HEK293 (cell line): Measurements from ENCODE around the gene DNER.
A peak's percentile ranks its signal among the peaks of the same experiment; 100 is the strongest.

Source experiments
- CTCF ChIA-PET: fragments of 350-600 bp; formaldehyde crosslinking; extraction: SDS; loops from one replicate; lab custom pipeline; 2021; ENCODE audit warnings: antibody characterized with exemption; lab: Yijun Ruan, JAX
- POLR2A ChIA-PET: fragments of 300-600 bp; formaldehyde crosslinking; extraction: SDS; loops from one replicate; lab custom pipeline; 2020; ENCODE audit warnings: antibody characterized with exemption, inconsistent platforms; lab: Yijun Ruan, JAX
- H3K27ac ChIP-seq: fragments of 200-500 bp; sonication (Bioruptor generic); 2 replicates; pipeline ENCODE4 v1.5.1; 2014; ENCODE audit warnings: low read depth, low read length, control low read depth, inconsistent platforms; ENCODE audit errors: extremely low read depth
- H3K36me3 ChIP-seq, 2 experiments: fragments of 200-500 bp in 1 of 2; sonication (Bioruptor generic) in 1 of 2; 1 replicate in 1 of 2; 2 replicates in 1 of 2; pipeline ENCODE4 v1.5.1; 2014 to 2017; ENCODE audit warnings: inconsistent platforms in 2 of 2, low read length in 2 of 2; ENCODE audit not compliant: control insufficient read depth in 2 of 2, insufficient read depth in 1 of 2
- H3K4me1 ChIP-seq: fragments of 200-500 bp; sonication (Bioruptor generic); 2 replicates; pipeline ENCODE4 v1.5.1; 2014; ENCODE audit warnings: mild to moderate bottlenecking, low read length, inconsistent platforms; ENCODE audit not compliant: control insufficient read depth, insufficient read depth
- H3K4me3 ChIP-seq: 2 replicates; pipeline ENCODE4 v1.5.1; 2011; ENCODE audit warnings: low read depth, mild to moderate bottlenecking, control low read depth, low read length, moderate library complexity
- H3K9me3 ChIP-seq: fragments of 200-500 bp; sonication (Bioruptor generic); 2 replicates; pipeline ENCODE4 v1.5.1; 2014; ENCODE audit warnings: low read depth, low read length, inconsistent platforms; ENCODE audit not compliant: control insufficient read depth, insufficient read depth
- CTCF ChIP-seq: fragments of 450-650 bp; formaldehyde crosslinking; IDR thresholded peaks from 2 replicates; pipeline ENCODE4 v1.5.1; 2016; ENCODE audit warnings: missing biosample characterization, missing genetic modification characterization
- GFI1B ChIP-seq: fragments of 450-650 bp; formaldehyde crosslinking; IDR thresholded peaks from 2 replicates; pipeline ENCODE4 v1.5.1; 2016; ENCODE audit warnings: missing biosample characterization, missing genetic modification characterization
- GLIS2 ChIP-seq: fragments of 450-650 bp; formaldehyde crosslinking; IDR thresholded peaks from 2 replicates; pipeline ENCODE4 v1.5.1; 2016; ENCODE audit warnings: missing biosample characterization, missing genetic modification characterization
- KLF1 ChIP-seq: fragments of 450-650 bp; formaldehyde crosslinking; IDR thresholded peaks from 2 replicates; pipeline ENCODE4 v1.5.1; 2016; ENCODE audit warnings: missing biosample characterization, missing genetic modification characterization
- KLF10 ChIP-seq: fragments of 450-650 bp; IDR thresholded peaks from 2 replicates; pipeline ENCODE4 v1.5.1; 2018; ENCODE audit warnings: missing biosample characterization, mild to moderate bottlenecking, missing genetic modification characterization
- KLF9 ChIP-seq: fragments of 450-650 bp; formaldehyde crosslinking; IDR thresholded peaks from 2 replicates; pipeline ENCODE4 v1.5.1; 2016; ENCODE audit warnings: missing biosample characterization, missing genetic modification characterization, low read depth
- RBAK ChIP-seq: fragments of 450-650 bp; formaldehyde crosslinking; IDR thresholded peaks from 2 replicates; pipeline ENCODE4 v1.5.1; 2016; ENCODE audit warnings: missing biosample characterization, missing genetic modification characterization
- REST ChIP-seq: fragments of 450-650 bp; formaldehyde crosslinking; IDR thresholded peaks from 2 replicates; pipeline ENCODE4 v1.5.1; 2016; ENCODE audit warnings: missing biosample characterization, missing genetic modification characterization
- SP3 ChIP-seq: fragments of 450-650 bp; formaldehyde crosslinking; IDR thresholded peaks from 2 replicates; pipeline ENCODE4 v1.5.1; 2016; ENCODE audit warnings: missing biosample characterization, missing genetic modification characterization
- ZBTB20 ChIP-seq: fragments of 450-650 bp; formaldehyde crosslinking; IDR thresholded peaks from 2 replicates; pipeline ENCODE4 v1.5.1; 2016; ENCODE audit warnings: missing biosample characterization, missing genetic modification characterization
- ZBTB21 ChIP-seq: fragments of 450-650 bp; formaldehyde crosslinking; IDR thresholded peaks from 2 replicates; pipeline ENCODE4 v1.5.1; 2017; ENCODE audit warnings: missing biosample characterization, missing genetic modification characterization
- ZBTB26 ChIP-seq: fragments of 450-650 bp; formaldehyde crosslinking; optimal IDR thresholded peaks from 2 replicates; pipeline ENCODE3; 2016; ENCODE audit warnings: missing biosample characterization, mild to moderate bottlenecking, missing genetic modification characterization
- ZBTB8A ChIP-seq: fragments of 450-650 bp; formaldehyde crosslinking; IDR thresholded peaks from 2 replicates; pipeline ENCODE4 v1.5.1; 2016; ENCODE audit warnings: missing biosample characterization, missing genetic modification characterization
- ZNF132 ChIP-seq: fragments of 450-650 bp; formaldehyde crosslinking; IDR thresholded peaks from 2 replicates; pipeline ENCODE4 v1.5.1; 2017; ENCODE audit warnings: missing biosample characterization, missing genetic modification characterization, borderline replicate concordance
- ZNF16 ChIP-seq: fragments of 450-650 bp; formaldehyde crosslinking; IDR thresholded peaks from 2 replicates; pipeline ENCODE4 v1.5.1; 2016; ENCODE audit warnings: low read depth, missing biosample characterization, missing genetic modification characterization
- ZNF302 ChIP-seq: fragments of 450-650 bp; formaldehyde crosslinking; IDR thresholded peaks from 2 replicates; pipeline ENCODE4 v1.5.1; 2016; ENCODE audit warnings: missing biosample characterization, missing genetic modification characterization, low read depth
- ZNF335 ChIP-seq: fragments of 450-650 bp; formaldehyde crosslinking; conservative IDR thresholded peaks from 2 replicates; pipeline ENCODE4 v1.5.1; 2016; ENCODE audit warnings: missing biosample characterization, missing genetic modification characterization
- ZNF366 ChIP-seq: fragments of 450-650 bp; formaldehyde crosslinking; conservative IDR thresholded peaks from 2 replicates; pipeline ENCODE4 v1.5.1; 2016; ENCODE audit warnings: missing biosample characterization, missing genetic modification characterization
- ZNF654 ChIP-seq: fragments of 450-650 bp; formaldehyde crosslinking; IDR thresholded peaks from 2 replicates; pipeline ENCODE4 v1.5.1; 2016; ENCODE audit warnings: low read depth, missing biosample characterization, missing genetic modification characterization
- TF ChIP-seq, protein P1 (sequence below): fragments of 450-650 bp; formaldehyde crosslinking; conservative IDR thresholded peaks from 2 replicates; pipeline ENCODE4 v1.5.1; 2016; ENCODE audit warnings: low read depth, missing biosample characterization, missing genetic modification characterization

DNER gene

GRCh38 chr2:229715895-229716507 lies 1.6 kb upstream of the DNER start:
- Histone ChIP-seq H3K36me3 (no peaks in the 10 kb centered on the region), H3K27ac (no peak overlapping the region), H3K4me1 (peaks cover 3% of the 10 kb centered on the region; the same call in 1 of the 2 replicates), H3K4me3 (no peak overlapping the region), H3K9me3 (no peaks in the 10 kb centered on the region)
- TF ChIP-seq ZNF302 (tag by site-specific recombination) (no peak), ZNF16 (no peak), ZNF654 (tag by site-specific recombination) (peak; percentile 61), CTCF (peak; percentile 36)
- POLR2A ChIA-PET, result no interaction called here
- CTCF ChIA-PET, result interaction anchor here (0.6 to 3.6 kb wide), 11 partner anchors 10 to 1083 kb away, joined by 3 to 14 read pairs (median 4); no protein-coding TSS in a partner anchor

DNA sequence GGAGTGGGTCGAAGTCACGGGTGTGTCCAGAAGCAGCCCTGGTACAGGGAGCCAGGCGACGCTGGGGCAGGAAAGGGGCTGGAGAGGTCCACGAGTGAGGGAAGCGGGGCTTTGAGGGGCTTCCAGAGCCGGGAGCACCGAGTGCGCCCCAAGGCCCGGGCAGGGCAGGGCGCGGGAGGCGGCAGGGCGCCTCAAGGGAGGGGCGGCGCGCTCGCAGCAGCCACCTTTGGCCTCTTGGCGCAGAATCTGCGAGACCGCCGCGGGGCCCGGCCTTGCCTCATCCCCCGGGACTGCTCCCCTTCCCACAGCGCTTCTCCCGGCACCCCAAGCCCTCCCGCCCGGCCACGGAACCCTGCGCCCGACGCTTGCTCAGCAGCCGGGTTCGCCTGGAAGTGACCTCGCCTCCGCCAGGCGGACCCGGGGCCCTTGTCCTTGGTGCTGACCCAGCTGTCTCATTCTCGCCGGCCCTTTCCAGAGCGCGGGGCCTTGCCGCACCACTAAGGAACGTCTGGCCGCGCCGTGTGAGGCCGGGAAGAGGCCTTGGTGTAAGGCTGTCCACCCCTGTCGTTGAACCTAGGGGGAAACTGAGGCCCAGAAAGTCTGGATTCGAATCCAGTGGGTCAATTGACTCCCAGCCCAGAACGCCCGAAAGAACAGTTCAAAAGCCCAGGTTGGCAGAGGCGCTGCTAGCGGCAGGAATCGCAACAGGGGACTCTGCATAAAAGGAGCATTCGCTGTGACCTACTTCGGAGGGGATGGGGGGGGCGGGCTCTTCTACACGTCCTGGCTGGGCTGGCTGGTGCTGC lies 584 bp upstream of the DNER start:
- no peak overlapping the region for H3K27ac ChIP-seq
- CTCF ChIA-PET, result interaction anchor here (0.5 to 1.6 kb wide), 7 partner anchors 11 to 1820 kb away, joined by 3 to 5 read pairs (median 4); no protein-coding TSS in a partner anchor
- TF ChIP-seq GFI1B (tag by site-specific recombination) (no peak), ZNF132 (no peak), KLF1 (tag by site-specific recombination) (peak; percentile 28; the same call in 1 of the 2 replicates), SP3 (peak; percentile 31; the same call in 1 of the 2 replicates), KLF9 (tag by site-specific recombination) (peak; percentile 24; the same call in 1 of the 2 replicates), ZBTB21 (tag by site-specific recombination) (no peak), GLIS2 (peak; percentile 53; the same call in 1 of the 2 replicates), CTCF (peak; percentile 16; the same call in 1 of the 2 replicates), ZBTB20 (tag by site-specific recombination) (peak; percentile 94), ZNF366 (no peak), ZBTB26 (tag by site-specific recombination) (peak; percentile 51), RBAK (tag by site-specific recombination) (no peak), ZBTB8A (tag by site-specific recombination) (peak; percentile 44; the same call in 1 of the 2 replicates), KLF10 (tag by site-specific recombination) (no peak), REST (tag by site-specific recombination) (peak; percentile 96), ZNF335 (peak; percentile 83)
- TF ChIP-seq, protein P1, sequence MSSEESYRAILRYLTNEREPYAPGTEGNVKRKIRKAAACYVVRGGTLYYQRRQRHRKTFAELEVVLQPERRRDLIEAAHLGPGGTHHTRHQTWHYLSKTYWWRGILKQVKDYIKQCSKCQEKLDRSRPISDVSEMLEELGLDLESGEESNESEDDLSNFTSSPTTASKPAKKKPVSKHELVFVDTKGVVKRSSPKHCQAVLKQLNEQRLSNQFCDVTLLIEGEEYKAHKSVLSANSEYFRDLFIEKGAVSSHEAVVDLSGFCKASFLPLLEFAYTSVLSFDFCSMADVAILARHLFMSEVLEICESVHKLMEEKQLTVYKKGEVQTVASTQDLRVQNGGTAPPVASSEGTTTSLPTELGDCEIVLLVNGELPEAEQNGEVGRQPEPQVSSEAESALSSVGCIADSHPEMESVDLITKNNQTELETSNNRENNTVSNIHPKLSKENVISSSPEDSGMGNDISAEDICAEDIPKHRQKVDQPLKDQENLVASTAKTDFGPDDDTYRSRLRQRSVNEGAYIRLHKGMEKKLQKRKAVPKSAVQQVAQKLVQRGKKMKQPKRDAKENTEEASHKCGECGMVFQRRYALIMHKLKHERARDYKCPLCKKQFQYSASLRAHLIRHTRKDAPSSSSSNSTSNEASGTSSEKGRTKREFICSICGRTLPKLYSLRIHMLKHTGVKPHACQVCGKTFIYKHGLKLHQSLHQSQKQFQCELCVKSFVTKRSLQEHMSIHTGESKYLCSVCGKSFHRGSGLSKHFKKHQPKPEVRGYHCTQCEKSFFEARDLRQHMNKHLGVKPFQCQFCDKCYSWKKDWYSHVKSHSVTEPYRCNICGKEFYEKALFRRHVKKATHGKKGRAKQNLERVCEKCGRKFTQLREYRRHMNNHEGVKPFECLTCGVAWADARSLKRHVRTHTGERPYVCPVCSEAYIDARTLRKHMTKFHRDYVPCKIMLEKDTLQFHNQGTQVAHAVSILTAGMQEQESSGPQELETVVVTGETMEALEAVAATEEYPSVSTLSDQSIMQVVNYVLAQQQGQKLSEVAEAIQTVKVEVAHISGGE, result 0 out of 2 replicates have a peak, but pooled peaks have one; percentile 17

More for the DNA sequence above, 584 bp upstream of the DNER start:
- H3K9me3 ChIP-seq, result no peaks in the 10 kb centered on the region
- peak overlapping the region; percentile 45 for H3K4me3 ChIP-seq
- no peaks in the 10 kb centered on the region for H3K36me3 ChIP-seq
- POLR2A ChIA-PET, result interaction anchor here (0.7 kb wide), 1 partner anchor 137 kb away, joined by 3 read pairs; no protein-coding TSS in a partner anchor
- peaks cover 3% of the 10 kb centered on the region; the same call in 1 of the 2 replicates for H3K4me1 ChIP-seq
